GM23338 (cell line): ENCODE results near the gene IMMP1L. TPM values are rescaled to one million over a fixed set of nuclear protein-coding genes. Genes with fewer than 3 reads are reported as not detected.
A peak's percentile ranks its signal among the peaks of the same experiment; 100 is the strongest.

Experiments used
- ATAC-seq: fragments of 200-7000 bp; cut with Tn5 transposase; 3 replicates; pipeline ENCODE4 v1.9.1; 2020
- DNase-seq: peaks from one replicate; pipeline ENCODE4 v3.0.0-alpha.2; 2015; ENCODE audit warnings: low spot score
- H2AFZ ChIP-seq: fragments of 200-600 bp; sonication (generic); 2 replicates; pipeline ENCODE4 v1.8.0; 2016; ENCODE audit warnings: antibody characterized with exemption, mild to moderate bottlenecking, moderate library complexity
- H3F3A ChIP-seq: fragments of 200-600 bp; sonication (generic); replicated peaks from 2 replicates; pipeline ENCODE4 v1.8.0; 2017; ENCODE audit warnings: antibody characterized with exemption, mixed run types, low read depth
- H3K27ac ChIP-seq: fragments of 200-600 bp; sonication (generic); 2 replicates; pipeline ENCODE4 v1.6.1; 2016; ENCODE audit warnings: low read depth
- H3K27me3 ChIP-seq: fragments of 200-600 bp; sonication (generic); 2 replicates; pipeline ENCODE4 v1.8.0; 2016; ENCODE audit warnings: mild to moderate bottlenecking, mixed run types, moderate library complexity; ENCODE audit not compliant: insufficient read depth
- H3K36me3 ChIP-seq: fragments of 200-600 bp; sonication (generic); 2 replicates; pipeline ENCODE4 v1.8.0; 2016; ENCODE audit warnings: mild to moderate bottlenecking; ENCODE audit not compliant: insufficient read depth
- H3K4me1 ChIP-seq: fragments of 200-600 bp; sonication (generic); 2 replicates; pipeline ENCODE4 v1.8.0; 2016; ENCODE audit warnings: mild to moderate bottlenecking, moderate library complexity; ENCODE audit not compliant: insufficient read depth
- H3K4me2 ChIP-seq: fragments of 200-600 bp; sonication (generic); 2 replicates; pipeline ENCODE4 v1.7.1; 2017; ENCODE audit warnings: mixed run types
- H3K4me3 ChIP-seq: fragments of 200-600 bp; sonication (generic); 2 replicates; pipeline ENCODE4 v1.6.1; 2016; ENCODE audit warnings: mixed run types
- H3K79me2 ChIP-seq: fragments of 200-600 bp; sonication (generic); replicated peaks from 2 replicates; pipeline ENCODE4 v1.8.0; 2017; ENCODE audit warnings: mild to moderate bottlenecking; ENCODE audit not compliant: insufficient read depth
- H3K9me2 ChIP-seq: fragments of 200-600 bp; sonication (generic); 2 replicates; pipeline ENCODE4 v1.8.0; 2017; ENCODE audit not compliant: insufficient read depth
- H4K20me1 ChIP-seq: fragments of 200-600 bp; sonication (generic); replicated peaks from 2 replicates; pipeline ENCODE4 v1.8.0; 2017; ENCODE audit warnings: mild to moderate bottlenecking; ENCODE audit not compliant: insufficient read depth
- H3K27ac Mint-ChIP-seq: 2 replicates; pipeline ENCODE4 v1.8.0; 2020; ENCODE audit warnings: inconsistent platforms, mild to moderate bottlenecking, moderate library complexity, mixed read lengths
- H3K27me3 Mint-ChIP-seq: 3 replicates; pipeline ENCODE4 v1.8.0; 2022; ENCODE audit warnings: low read depth, mild to moderate bottlenecking, moderate library complexity, mixed read lengths, inconsistent platforms; ENCODE audit not compliant: insufficient read depth, poor library complexity
- H3K36me3 Mint-ChIP-seq: 3 replicates; pipeline ENCODE4 v1.8.0; 2021; ENCODE audit warnings: low read depth, mild to moderate bottlenecking, inconsistent platforms, moderate library complexity, mixed read lengths
- H3K4me1 Mint-ChIP-seq: 3 replicates; pipeline ENCODE4 v1.8.0; 2020; ENCODE audit warnings: mild to moderate bottlenecking, inconsistent platforms, mixed read lengths
- H3K4me3 Mint-ChIP-seq: 3 replicates; pipeline ENCODE4 v1.8.0; 2021; ENCODE audit warnings: moderate library complexity, mild to moderate bottlenecking, inconsistent platforms, mixed read lengths
- H3K9me3 Mint-ChIP-seq: 3 replicates; pipeline ENCODE4 v1.8.0; 2020; ENCODE audit warnings: moderate library complexity, mild to moderate bottlenecking, inconsistent platforms, mixed read lengths
- NANOG ChIP-seq: IDR thresholded peaks from 2 replicates; pipeline ENCODE4 v1.6.1; 2016; ENCODE audit warnings: antibody characterized with exemption, borderline replicate concordance
- STAT1 ChIP-seq: IDR thresholded peaks from one replicate; pipeline ENCODE4 v1.6.1; 2016; ENCODE audit warnings: antibody characterized with exemption; ENCODE audit not compliant: unreplicated experiment
- ZNF331 ChIP-seq: fragments of 250-450 bp; sonication (Bioruptor Pico); IDR thresholded peaks from 2 replicates; pipeline ENCODE4 v1.5.0; 2020; ENCODE audit warnings: low read depth, mild to moderate bottlenecking, moderate library complexity
- polyA plus RNA-seq: library from polyadenylated mRNA; unstranded; fragments of >200 nt; fragmentation: Nextera tagmentation; extraction: Ambion mirVana; gene quantifications from 2 replicates; pipeline ENCODE4 v1.2.1, GENCODE V29; 2016
- total RNA-seq: library from RNA; depleted of rRNA; stranded (reverse); fragments of >200 nt; shearing (Covaris generic); gene quantifications from 2 replicates; pipeline ENCODE4 v1.2.3, GENCODE V29; 2014
- TF ChIP-seq, protein P1 (sequence below): fragments of 250-450 bp; sonication (Bioruptor Pico); IDR thresholded peaks from 2 replicates; pipeline ENCODE4 v1.5.0; 2020; ENCODE audit warnings: mild to moderate bottlenecking, moderate library complexity
- TF ChIP-seq, protein P2 (sequence below): IDR thresholded peaks from one replicate; pipeline ENCODE4 v1.6.1; 2018; ENCODE audit warnings: antibody characterized with exemption; ENCODE audit not compliant: unreplicated experiment
- TF ChIP-seq, protein P3 (sequence below), 2 experiments: fragments of 200-600 bp in 1 of 2; sonication (generic) in 1 of 2; conservative IDR thresholded peaks; 2 replicates each; pipeline versions ENCODE4 v1.5.1 to v1.6.1; 2016 to 2017; ENCODE audit warnings: antibody characterized with exemption in 2 of 2, low read depth in 2 of 2, mild to moderate bottlenecking in 2 of 2, moderate library complexity in 1 of 2

The IMMP1L gene
- total and polyA plus RNA-seq, 2 experiments from 2014 or later: 23.9 to 154 TPM

DNA sequence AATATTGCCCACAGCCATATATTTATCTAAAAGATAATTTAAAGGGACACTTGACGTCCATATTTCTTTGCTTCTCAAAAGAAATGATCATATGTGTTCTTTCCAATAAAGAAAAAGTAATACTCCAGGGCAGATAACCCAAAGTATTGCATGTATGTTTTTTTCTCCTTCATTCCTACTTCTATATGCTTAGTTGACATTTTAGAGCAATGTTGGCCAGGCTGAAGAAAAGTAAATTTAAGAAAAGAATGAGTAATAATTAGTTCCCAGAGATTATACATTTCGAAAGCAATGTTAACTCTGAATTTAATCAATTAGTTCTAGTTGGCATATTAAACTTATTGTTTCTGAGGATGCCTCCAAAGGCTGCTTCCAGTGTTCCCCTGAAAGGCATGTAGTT lies 91.6 kb downstream of the IMMP1L start:
- Histone ChIP-seq H3K36me3 (no peaks in the 10 kb centered on the region), H3K27ac (no peak overlapping the region), H3K79me2 (no peaks in the 10 kb centered on the region), H3K27me3 (no peaks in the 10 kb centered on the region), H3K4me3 (no peak overlapping the region), H4K20me1 (no peaks in the 10 kb centered on the region), H3K4me2 (peak overlapping the region; percentile 48), H3K9me2 (no peaks in the 10 kb centered on the region), H3K4me1 (peaks cover 60% of the 10 kb centered on the region), H2AFZ (no peak overlapping the region), H3F3A (no peaks in the 10 kb centered on the region)
- H3K4me1 Mint-ChIP-seq: peaks cover 76% of the 10 kb centered on the region
- no peak overlapping the region for H3K4me3 Mint-ChIP-seq
- no peak for TF ChIP-seq ZNF331 (CRISPR knock-in tag)
- no peaks in the 10 kb centered on the region for H3K9me3 Mint-ChIP-seq
- ATAC-seq: no peak
- no peaks in the 10 kb centered on the region for H3K36me3 Mint-ChIP-seq
- no peak for DNase-seq
- H3K27me3 Mint-ChIP-seq: no peaks in the 10 kb centered on the region
- 0 out of 2 replicates have a peak overlapping the region, but pooled peaks have one; percentile 19 for H3K27ac Mint-ChIP-seq

DNA sequence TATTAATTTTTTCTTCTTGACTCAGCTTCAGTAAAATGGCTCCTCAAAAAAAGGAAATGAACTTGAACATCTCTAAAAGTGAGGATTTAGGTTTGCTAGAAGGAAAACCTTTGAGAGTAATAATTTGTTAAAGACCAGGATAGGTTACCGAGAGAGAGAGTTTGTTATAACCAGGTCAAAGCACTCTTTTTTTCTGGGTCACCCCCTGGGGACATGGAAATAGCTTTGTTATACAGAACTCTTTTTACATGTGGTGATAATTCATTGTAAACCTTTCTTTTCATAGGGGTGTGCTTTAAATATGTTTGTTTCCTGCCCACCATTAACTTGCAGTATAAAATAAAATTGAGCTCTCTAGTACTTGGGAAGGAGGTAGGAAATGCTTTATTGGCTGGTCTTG lies 92.1 kb downstream of the IMMP1L start:
- Histone ChIP-seq H3K36me3 (no peaks in the 10 kb centered on the region), H3K79me2 (no peaks in the 10 kb centered on the region), H3F3A (no peaks in the 10 kb centered on the region), H2AFZ (no peak overlapping the region), H3K4me1 (peaks cover 56% of the 10 kb centered on the region), H4K20me1 (no peaks in the 10 kb centered on the region), H3K9me2 (no peaks in the 10 kb centered on the region), H3K4me3 (no peak overlapping the region), H3K4me2 (peak overlapping the region; percentile 48), H3K27ac (no peak overlapping the region), H3K27me3 (no peaks in the 10 kb centered on the region)
- H3K4me3 Mint-ChIP-seq: peak overlapping the region; percentile 37; the same call in 1 of the 3 replicates
- H3K27me3 Mint-ChIP-seq: no peaks in the 10 kb centered on the region
- TF ChIP-seq, protein P1, sequence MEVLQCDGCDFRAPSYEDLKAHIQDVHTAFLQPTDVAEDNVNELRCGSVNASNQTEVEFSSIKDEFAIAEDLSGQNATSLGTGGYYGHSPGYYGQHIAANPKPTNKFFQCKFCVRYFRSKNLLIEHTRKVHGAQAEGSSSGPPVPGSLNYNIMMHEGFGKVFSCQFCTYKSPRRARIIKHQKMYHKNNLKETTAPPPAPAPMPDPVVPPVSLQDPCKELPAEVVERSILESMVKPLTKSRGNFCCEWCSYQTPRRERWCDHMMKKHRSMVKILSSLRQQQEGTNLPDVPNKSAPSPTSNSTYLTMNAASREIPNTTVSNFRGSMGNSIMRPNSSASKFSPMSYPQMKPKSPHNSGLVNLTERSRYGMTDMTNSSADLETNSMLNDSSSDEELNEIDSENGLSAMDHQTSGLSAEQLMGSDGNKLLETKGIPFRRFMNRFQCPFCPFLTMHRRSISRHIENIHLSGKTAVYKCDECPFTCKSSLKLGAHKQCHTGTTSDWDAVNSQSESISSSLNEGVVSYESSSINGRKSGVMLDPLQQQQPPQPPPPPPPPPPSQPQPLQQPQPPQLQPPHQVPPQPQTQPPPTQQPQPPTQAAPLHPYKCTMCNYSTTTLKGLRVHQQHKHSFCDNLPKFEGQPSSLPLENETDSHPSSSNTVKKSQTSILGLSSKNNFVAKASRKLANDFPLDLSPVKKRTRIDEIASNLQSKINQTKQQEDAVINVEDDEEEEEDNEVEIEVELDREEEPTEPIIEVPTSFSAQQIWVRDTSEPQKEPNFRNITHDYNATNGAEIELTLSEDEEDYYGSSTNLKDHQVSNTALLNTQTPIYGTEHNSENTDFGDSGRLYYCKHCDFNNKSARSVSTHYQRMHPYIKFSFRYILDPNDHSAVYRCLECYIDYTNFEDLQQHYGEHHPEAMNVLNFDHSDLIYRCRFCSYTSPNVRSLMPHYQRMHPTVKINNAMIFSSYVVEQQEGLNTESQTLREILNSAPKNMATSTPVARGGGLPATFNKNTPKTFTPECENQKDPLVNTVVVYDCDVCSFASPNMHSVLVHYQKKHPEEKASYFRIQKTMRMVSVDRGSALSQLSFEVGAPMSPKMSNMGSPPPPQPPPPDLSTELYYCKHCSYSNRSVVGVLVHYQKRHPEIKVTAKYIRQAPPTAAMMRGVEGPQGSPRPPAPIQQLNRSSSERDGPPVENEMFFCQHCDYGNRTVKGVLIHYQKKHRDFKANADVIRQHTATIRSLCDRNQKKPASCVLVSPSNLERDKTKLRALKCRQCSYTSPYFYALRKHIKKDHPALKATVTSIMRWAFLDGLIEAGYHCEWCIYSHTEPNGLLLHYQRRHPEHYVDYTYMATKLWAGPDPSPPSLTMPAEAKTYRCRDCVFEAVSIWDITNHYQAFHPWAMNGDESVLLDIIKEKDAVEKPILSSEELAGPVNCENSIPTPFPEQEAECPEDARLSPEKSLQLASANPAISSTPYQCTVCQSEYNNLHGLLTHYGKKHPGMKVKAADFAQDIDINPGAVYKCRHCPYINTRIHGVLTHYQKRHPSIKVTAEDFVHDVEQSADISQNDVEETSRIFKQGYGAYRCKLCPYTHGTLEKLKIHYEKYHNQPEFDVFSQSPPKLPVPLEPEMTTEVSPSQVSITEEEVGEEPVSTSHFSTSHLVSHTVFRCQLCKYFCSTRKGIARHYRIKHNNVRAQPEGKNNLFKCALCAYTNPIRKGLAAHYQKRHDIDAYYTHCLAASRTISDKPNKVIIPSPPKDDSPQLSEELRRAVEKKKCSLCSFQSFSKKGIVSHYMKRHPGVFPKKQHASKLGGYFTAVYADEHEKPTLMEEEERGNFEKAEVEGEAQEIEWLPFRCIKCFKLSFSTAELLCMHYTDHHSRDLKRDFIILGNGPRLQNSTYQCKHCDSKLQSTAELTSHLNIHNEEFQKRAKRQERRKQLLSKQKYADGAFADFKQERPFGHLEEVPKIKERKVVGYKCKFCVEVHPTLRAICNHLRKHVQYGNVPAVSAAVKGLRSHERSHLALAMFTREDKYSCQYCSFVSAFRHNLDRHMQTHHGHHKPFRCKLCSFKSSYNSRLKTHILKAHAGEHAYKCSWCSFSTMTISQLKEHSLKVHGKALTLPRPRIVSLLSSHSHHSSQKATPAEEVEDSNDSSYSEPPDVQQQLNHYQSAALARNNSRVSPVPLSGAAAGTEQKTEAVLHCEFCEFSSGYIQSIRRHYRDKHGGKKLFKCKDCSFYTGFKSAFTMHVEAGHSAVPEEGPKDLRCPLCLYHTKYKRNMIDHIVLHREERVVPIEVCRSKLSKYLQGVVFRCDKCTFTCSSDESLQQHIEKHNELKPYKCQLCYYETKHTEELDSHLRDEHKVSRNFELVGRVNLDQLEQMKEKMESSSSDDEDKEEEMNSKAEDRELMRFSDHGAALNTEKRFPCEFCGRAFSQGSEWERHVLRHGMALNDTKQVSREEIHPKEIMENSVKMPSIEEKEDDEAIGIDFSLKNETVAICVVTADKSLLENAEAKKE (CRISPR knock-in tag): no peak
- TF ChIP-seq NANOG (no peak), STAT1 (no peak)
- TF ChIP-seq, protein P2, sequence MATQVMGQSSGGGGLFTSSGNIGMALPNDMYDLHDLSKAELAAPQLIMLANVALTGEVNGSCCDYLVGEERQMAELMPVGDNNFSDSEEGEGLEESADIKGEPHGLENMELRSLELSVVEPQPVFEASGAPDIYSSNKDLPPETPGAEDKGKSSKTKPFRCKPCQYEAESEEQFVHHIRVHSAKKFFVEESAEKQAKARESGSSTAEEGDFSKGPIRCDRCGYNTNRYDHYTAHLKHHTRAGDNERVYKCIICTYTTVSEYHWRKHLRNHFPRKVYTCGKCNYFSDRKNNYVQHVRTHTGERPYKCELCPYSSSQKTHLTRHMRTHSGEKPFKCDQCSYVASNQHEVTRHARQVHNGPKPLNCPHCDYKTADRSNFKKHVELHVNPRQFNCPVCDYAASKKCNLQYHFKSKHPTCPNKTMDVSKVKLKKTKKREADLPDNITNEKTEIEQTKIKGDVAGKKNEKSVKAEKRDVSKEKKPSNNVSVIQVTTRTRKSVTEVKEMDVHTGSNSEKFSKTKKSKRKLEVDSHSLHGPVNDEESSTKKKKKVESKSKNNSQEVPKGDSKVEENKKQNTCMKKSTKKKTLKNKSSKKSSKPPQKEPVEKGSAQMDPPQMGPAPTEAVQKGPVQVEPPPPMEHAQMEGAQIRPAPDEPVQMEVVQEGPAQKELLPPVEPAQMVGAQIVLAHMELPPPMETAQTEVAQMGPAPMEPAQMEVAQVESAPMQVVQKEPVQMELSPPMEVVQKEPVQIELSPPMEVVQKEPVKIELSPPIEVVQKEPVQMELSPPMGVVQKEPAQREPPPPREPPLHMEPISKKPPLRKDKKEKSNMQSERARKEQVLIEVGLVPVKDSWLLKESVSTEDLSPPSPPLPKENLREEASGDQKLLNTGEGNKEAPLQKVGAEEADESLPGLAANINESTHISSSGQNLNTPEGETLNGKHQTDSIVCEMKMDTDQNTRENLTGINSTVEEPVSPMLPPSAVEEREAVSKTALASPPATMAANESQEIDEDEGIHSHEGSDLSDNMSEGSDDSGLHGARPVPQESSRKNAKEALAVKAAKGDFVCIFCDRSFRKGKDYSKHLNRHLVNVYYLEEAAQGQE: no peak
- TF ChIP-seq, protein P3, sequence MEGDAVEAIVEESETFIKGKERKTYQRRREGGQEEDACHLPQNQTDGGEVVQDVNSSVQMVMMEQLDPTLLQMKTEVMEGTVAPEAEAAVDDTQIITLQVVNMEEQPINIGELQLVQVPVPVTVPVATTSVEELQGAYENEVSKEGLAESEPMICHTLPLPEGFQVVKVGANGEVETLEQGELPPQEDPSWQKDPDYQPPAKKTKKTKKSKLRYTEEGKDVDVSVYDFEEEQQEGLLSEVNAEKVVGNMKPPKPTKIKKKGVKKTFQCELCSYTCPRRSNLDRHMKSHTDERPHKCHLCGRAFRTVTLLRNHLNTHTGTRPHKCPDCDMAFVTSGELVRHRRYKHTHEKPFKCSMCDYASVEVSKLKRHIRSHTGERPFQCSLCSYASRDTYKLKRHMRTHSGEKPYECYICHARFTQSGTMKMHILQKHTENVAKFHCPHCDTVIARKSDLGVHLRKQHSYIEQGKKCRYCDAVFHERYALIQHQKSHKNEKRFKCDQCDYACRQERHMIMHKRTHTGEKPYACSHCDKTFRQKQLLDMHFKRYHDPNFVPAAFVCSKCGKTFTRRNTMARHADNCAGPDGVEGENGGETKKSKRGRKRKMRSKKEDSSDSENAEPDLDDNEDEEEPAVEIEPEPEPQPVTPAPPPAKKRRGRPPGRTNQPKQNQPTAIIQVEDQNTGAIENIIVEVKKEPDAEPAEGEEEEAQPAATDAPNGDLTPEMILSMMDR (conservative IDR thresholded peaks at IDR 0.05; ENCODE audit: low read depth in 2 of 2): no peak
- DNase-seq (peak; percentile 32), ATAC-seq (peak; percentile 54)
- no peaks in the 10 kb centered on the region for H3K9me3 Mint-ChIP-seq
- peak overlapping the region; percentile 19; the same call in 1 of the 2 replicates for H3K27ac Mint-ChIP-seq
- H3K36me3 Mint-ChIP-seq: no peaks in the 10 kb centered on the region
- peaks cover 72% of the 10 kb centered on the region for H3K4me1 Mint-ChIP-seq
